GM13977 (cell line): Measurements from ENCODE around the gene NTM.

Source experiments
- DNase-seq: peaks from one replicate; pipeline ENCODE4 v3.0.0; 2012; ENCODE audit warnings: low spot score
- in situ Hi-C: fragments of 300-500 bp; cut with MboI; formaldehyde crosslinking; loops from one replicate; pipeline ENCODE4 v1.12.0; 2022; ENCODE audit warnings: low sequenced_read_pairs, low pct_unique_long_range_greater_than_20kb, mixed read lengths, inconsistent platforms; ENCODE audit not compliant: unreplicated experiment
- TF ChIP-seq, protein P1 (sequence below): IDR thresholded peaks from 2 replicates; pipeline ENCODE4 v1.5.1; 2012; ENCODE audit warnings: mild to moderate bottlenecking, control low read depth; ENCODE audit not compliant: insufficient read depth; ENCODE audit errors: extremely low read depth, missing control alignments

The NTM gene

DNA sequence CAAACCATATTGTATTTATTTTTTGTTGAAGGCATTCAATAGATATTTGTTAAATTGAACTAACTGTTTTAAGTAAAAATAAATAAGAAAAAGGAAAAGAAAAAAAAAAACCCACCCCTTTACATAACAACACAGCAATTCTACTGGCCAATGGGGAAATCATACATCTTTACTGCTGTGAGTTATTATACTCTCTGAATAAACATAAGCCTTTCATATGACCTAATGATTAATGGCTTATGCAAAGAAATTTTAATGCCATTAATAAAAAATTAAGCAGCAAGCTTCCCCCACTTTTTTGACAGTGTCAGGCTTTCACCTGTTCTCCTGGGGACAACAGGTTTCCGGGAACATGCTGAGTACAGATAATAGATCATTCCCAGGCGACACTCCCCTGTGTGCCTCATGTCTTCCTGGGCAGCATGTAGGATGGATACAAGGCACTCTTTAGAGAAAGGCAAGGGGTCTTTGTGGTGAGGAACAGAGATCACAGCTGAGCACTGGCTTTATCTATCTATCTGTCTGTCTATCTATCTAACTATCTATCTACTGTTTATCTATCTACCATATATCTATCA, 676.0 kb downstream of the NTM start:
- in situ Hi-C loops = loop anchor here (25.0 kb wide), 1 partner anchor 184 kb away; no protein-coding TSS in a partner anchor
- TF ChIP-seq, protein P1, sequence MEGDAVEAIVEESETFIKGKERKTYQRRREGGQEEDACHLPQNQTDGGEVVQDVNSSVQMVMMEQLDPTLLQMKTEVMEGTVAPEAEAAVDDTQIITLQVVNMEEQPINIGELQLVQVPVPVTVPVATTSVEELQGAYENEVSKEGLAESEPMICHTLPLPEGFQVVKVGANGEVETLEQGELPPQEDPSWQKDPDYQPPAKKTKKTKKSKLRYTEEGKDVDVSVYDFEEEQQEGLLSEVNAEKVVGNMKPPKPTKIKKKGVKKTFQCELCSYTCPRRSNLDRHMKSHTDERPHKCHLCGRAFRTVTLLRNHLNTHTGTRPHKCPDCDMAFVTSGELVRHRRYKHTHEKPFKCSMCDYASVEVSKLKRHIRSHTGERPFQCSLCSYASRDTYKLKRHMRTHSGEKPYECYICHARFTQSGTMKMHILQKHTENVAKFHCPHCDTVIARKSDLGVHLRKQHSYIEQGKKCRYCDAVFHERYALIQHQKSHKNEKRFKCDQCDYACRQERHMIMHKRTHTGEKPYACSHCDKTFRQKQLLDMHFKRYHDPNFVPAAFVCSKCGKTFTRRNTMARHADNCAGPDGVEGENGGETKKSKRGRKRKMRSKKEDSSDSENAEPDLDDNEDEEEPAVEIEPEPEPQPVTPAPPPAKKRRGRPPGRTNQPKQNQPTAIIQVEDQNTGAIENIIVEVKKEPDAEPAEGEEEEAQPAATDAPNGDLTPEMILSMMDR = no peak
- DNase-seq = no peak

DNA sequence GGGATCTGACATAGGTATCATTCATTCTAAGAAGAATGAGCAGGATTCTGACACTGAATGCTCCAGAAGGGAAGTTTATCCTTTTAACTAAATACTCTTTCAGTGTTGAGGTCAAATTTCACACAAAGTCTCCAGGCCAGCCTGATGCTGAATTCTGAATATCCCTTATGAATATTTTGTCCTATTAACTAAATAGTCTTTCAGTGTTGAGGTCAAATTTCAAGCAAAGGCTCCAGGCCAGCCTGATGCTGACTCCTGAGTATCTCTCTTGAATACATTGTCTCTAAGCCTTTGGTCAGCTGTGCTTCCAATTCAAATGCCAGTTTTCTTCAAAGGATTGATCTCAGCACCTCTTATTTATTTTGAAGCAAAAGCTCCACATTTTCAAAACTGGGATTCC, 676.8 kb downstream of the NTM start:
- TF ChIP-seq, protein P1 = no peak
- in situ Hi-C loops = loop anchor here (25.0 kb wide), 1 partner anchor 185 kb away; no protein-coding TSS in a partner anchor
- DNase-seq = no peak

DNA sequence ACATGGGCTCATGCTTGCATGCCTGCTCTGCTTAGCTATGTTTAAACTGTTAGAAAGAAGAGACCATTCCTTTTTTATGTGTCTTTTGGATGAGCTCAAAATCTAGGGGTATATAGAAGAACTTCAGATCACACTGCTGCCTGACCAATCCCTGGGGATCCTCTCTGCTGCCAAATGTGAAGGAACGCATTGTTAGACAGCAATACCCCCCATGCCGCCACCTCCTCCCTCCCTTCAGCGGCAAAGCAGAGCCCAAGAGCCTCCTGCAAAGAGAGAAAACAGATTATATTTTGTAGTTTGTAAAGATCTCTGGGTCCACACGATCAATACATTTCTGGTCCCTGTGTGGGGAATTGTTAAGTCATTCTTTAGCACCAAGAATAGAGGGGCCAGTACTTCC, 677.6 kb downstream of the NTM start:
- DNase-seq = no peak
- TF ChIP-seq, protein P1 = no peak
- in situ Hi-C loops = loop anchor here (25.0 kb wide), 1 partner anchor 186 kb away; no protein-coding TSS in a partner anchor

DNA sequence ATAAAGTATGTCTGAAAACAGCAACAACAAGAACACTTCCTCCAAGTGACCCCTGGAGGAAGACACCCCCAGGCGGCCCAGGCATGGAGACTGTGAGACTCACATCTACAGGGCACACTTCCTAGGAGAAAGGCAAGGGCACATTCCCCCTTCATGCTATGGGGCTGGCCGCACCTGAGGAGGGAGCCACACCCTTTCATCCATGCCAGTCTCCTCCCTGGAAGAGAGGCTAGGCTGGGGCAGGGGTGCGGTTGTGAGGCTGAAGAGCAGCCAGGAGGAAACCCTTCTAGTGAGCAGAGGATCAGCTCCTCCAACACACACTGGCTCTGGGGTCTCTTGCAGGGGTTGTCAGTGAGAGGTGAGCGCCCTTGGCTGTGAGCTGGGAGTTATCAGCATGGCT, 678.8 kb downstream of the NTM start:
- TF ChIP-seq, protein P1 = no peak
- DNase-seq = no peak
- in situ Hi-C loops = loop anchor here (25.0 kb wide), 1 partner anchor 187 kb away; no protein-coding TSS in a partner anchor

DNA sequence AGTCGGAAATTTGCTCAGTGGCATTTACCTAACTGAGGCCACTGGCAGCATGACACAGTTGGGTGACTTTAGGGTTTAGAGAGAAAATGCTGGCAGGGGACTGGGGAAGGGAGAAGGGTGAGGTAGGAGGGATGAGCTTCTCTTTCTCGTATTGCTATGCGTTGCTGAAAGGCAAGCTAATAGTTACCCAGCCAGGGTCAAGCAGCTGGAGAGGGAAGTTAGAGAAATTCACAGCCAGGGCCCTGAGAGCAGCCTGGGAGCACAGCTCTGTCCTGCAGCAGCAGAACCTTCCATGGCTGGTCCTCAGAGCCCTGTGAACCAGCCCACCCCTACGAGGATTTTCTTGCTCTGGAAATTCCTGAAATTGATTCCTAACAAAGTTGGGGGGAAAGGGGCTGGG, 679.6 kb downstream of the NTM start:
- TF ChIP-seq, protein P1 = no peak
- no peak for DNase-seq

DNA sequence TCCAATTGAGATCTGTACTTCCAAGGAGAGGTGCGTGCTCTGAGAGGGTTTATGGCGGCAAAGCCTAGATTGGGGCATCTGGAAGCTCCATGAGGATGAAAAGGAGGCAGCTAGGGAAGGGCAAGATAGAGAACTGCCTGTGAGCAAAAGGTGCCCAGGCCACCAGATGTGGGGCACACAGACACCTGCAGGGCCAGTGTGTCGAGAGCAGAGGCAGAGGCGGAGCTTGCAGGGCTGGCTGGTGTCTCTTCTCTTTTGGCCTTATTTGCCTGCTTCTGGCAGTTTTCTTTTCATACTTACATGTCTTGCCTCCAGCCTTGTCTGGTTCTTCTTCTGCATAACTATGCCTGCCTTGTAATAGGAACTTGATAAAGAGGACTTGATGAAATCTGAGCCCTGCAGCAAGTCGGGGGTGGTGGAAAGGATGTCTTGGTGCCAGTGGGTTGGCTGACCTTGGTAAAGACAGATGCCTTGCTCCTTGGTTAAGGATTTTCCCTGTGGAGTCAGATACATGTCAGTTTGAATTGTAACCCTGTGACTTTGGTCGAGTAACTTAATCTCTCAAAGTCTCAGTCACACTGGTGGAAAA, 680.3 kb downstream of the NTM start:
- no peak for DNase-seq
- TF ChIP-seq, protein P1 = no peak
- in situ Hi-C loops = no loop called here

More for the DNA sequence above, 679.6 kb downstream of the NTM start:
- in situ Hi-C loops = no loop called here
